Endothelial cell of umbilical vein (primary cell): ENCODE results near the gene OPRL1.

Source experiments
- CTCF ChIP-seq, 2 donors: IDR thresholded peaks; 1 replicate in 1 of 2; 2 replicates in 1 of 2; pipeline ENCODE4 v1.5.1; 2011; ENCODE audit warnings: low read length in 2 of 2, mild to moderate bottlenecking in 2 of 2, moderate library complexity in 2 of 2, control low read depth in 1 of 2, inconsistent platforms in 1 of 2, low read depth in 1 of 2; ENCODE audit not compliant: insufficient read depth in 1 of 2; ENCODE audit errors: extremely low read depth in 1 of 2
- EZH2 ChIP-seq: IDR thresholded peaks from 2 replicates; pipeline ENCODE4 v1.6.1; 2012; ENCODE audit warnings: borderline replicate concordance, low read depth, mild to moderate bottlenecking, moderate library complexity, low read length, inconsistent platforms; ENCODE audit not compliant: severe bottlenecking
- FOS ChIP-seq: IDR thresholded peaks from 2 replicates; pipeline ENCODE4 v1.6.1; 2011; ENCODE audit warnings: mild to moderate bottlenecking, low read length, moderate library complexity, borderline replicate concordance; ENCODE audit not compliant: insufficient read depth
- GATA2 ChIP-seq: IDR thresholded peaks from 2 replicates; pipeline ENCODE4 v1.7.0; 2011; ENCODE audit warnings: low read depth, mild to moderate bottlenecking, moderate library complexity, mixed read lengths, low read length; ENCODE audit not compliant: insufficient read length, insufficient read depth
- JUN ChIP-seq: IDR thresholded peaks from 2 replicates; pipeline ENCODE4 v1.6.1; 2011; ENCODE audit warnings: borderline replicate concordance, low read depth; ENCODE audit not compliant: insufficient read length, insufficient read depth
- MAX ChIP-seq: IDR thresholded peaks from 2 replicates; pipeline ENCODE4 v1.6.1; 2011; ENCODE audit not compliant: insufficient read depth, insufficient read length
- MYC ChIP-seq: IDR thresholded peaks from one replicate; pipeline ENCODE4 v1.6.1; 2011; ENCODE audit warnings: mild to moderate bottlenecking, low read depth, low read length
- POLR2A ChIP-seq: IDR thresholded peaks from 2 replicates; pipeline ENCODE4 v1.6.1; 2012; ENCODE audit warnings: low read depth, mild to moderate bottlenecking, control low read depth, low read length
- POLR2AphosphoS5 ChIP-seq: IDR thresholded peaks from 2 replicates; pipeline ENCODE4 v1.6.1; 2012; ENCODE audit warnings: low read depth, mild to moderate bottlenecking, control low read depth, low read length, moderate library complexity; ENCODE audit not compliant: insufficient read depth

- no peak for TF ChIP-seq JUN
- TF ChIP-seq CTCF (IDR thresholded peaks at IDR 0.05; ENCODE audit: extremely low read depth in 1 of 2, insufficient read depth in 1 of 2, low read depth in 1 of 2, low read length in 2 of 2): no peak
- no peak for TF ChIP-seq POLR2A
- no peak for TF ChIP-seq POLR2AphosphoS5
- TF ChIP-seq EZH2: no peak
- no peak for TF ChIP-seq MYC
- no peak for TF ChIP-seq FOS
- no peak for TF ChIP-seq GATA2
- no peak for TF ChIP-seq MAX
Measured at GRCh38 chr20:64133951-64134407, 54.1 kb downstream of the OPRL1 start.
